Bronchial epithelial cell (primary cell): ENCODE data around the gene VAV2. TPM values are rescaled to one million over a fixed set of nuclear protein-coding genes. Genes with fewer than 3 reads are reported as not detected.

Source experiments
- DNase-seq: peaks from one replicate; pipeline ENCODE4 v3.0.0-alpha.2; 2010; ENCODE audit warnings: low read depth
- FAIRE-seq: peaks from 2 replicates; lab custom pipeline; 2011; peaks lifted over from hg19 to GRCh38; lab: Jason Lieb, UNC
- H3K27me3 ChIP-seq: 2 replicates; pipeline ENCODE4 v1.5.1; 2011; ENCODE audit warnings: low read length; ENCODE audit not compliant: control insufficient read depth, insufficient read depth
- H3K36me3 ChIP-seq: 2 replicates; pipeline ENCODE4 v1.5.1; 2011; ENCODE audit warnings: low read length; ENCODE audit not compliant: control insufficient read depth, insufficient read depth
- H3K4me3 ChIP-seq: 2 replicates; pipeline ENCODE4 v1.5.1; 2011; ENCODE audit warnings: mild to moderate bottlenecking, low read depth, low read length, control low read depth
- CTCF ChIP-seq: IDR thresholded peaks from 2 replicates; pipeline ENCODE4 v1.5.1; 2011; ENCODE audit warnings: mild to moderate bottlenecking, moderate library complexity, low read length, control low read depth, inconsistent platforms; ENCODE audit not compliant: insufficient read depth, severe bottlenecking
- total RNA-seq: library from RNA; depleted of rRNA; stranded (reverse); fragments of >200 nt; gene quantifications from 2 replicates; pipeline ENCODE4 v1.2.1, GENCODE V29; 2014

Gene VAV2
- total RNA-seq, 1 donor from 2014 or later: 46.6 TPM

- Histone ChIP-seq H3K4me3 (no peak overlapping the region), H3K27me3 (no peaks in the 10 kb centered on the region), H3K36me3 (peaks cover 6% of the 10 kb centered on the region)
- no peak for DNase-seq
- TF ChIP-seq CTCF: no peak
- no peak for FAIRE-seq
These were observed 36.0 kb upstream of the VAV2 start for GRCh38 chr9:134028076-134028475.

- no peak for TF ChIP-seq CTCF
- no peak for DNase-seq
- no peak for FAIRE-seq
- Histone ChIP-seq H3K4me3 (no peak overlapping the region), H3K27me3 (no peaks in the 10 kb centered on the region), H3K36me3 (peaks cover 3% of the 10 kb centered on the region)
These were observed 35.4 kb upstream of the VAV2 start for GRCh38 chr9:134027561-134027960.

GRCh38 chr9:134026981-134027380 is 34.9 kb upstream of the VAV2 start:
- TF ChIP-seq CTCF: no peak
- peaks cover 3% of the 10 kb centered on the region for H3K36me3 ChIP-seq
- FAIRE-seq (no peak), DNase-seq (no peak)
- H3K27me3 ChIP-seq: no peaks in the 10 kb centered on the region
- H3K4me3 ChIP-seq: no peak overlapping the region

GRCh38 chr9:134026581-134026980 is 34.5 kb upstream of the VAV2 start:
- FAIRE-seq: no peak
- Histone ChIP-seq H3K4me3 (no peak overlapping the region), H3K27me3 (no peaks in the 10 kb centered on the region), H3K36me3 (no peaks in the 10 kb centered on the region)
- TF ChIP-seq CTCF: no peak
- DNase-seq: no peak

GRCh38 chr9:134025606-134026541 is 33.8 kb upstream of the VAV2 start:
- Histone ChIP-seq H3K27me3 (no peaks in the 10 kb centered on the region), H3K36me3 (no peaks in the 10 kb centered on the region), H3K4me3 (peak overlapping the region; percentile 56)
- FAIRE-seq (no peak), DNase-seq (peak; percentile 8)
- TF ChIP-seq CTCF: peak; percentile 27
